Mesodermal cell (in vitro differentiated cells): ENCODE measurements around the gene CA10.

Source experiments
- H3K27ac ChIP-seq: 2 replicates; pipeline ENCODE4 v1.7.0; 2013; ENCODE audit warnings: mild to moderate bottlenecking, low read depth, low read length, moderate library complexity; ENCODE audit not compliant: severe bottlenecking
- H3K36me3 ChIP-seq: 2 replicates; pipeline ENCODE4 v1.7.1; 2013; ENCODE audit warnings: mild to moderate bottlenecking, low read length, moderate library complexity; ENCODE audit not compliant: control insufficient read depth, insufficient read depth
- H3K4me1 ChIP-seq: one replicate; pipeline ENCODE4 v1.7.1; 2013; ENCODE audit warnings: mild to moderate bottlenecking, low read length; ENCODE audit not compliant: insufficient read depth, control insufficient read depth, poor library complexity, severe bottlenecking
- H3K4me3 ChIP-seq: 2 replicates; pipeline ENCODE4 v1.7.0; 2013; ENCODE audit warnings: low read length, control low read depth, mild to moderate bottlenecking; ENCODE audit not compliant: insufficient read depth, poor library complexity, severe bottlenecking; ENCODE audit errors: extremely low read depth
- H3K9me3 ChIP-seq: 2 replicates; pipeline ENCODE4 v1.7.1; 2013; ENCODE audit warnings: mild to moderate bottlenecking, low read length, moderate library complexity; ENCODE audit not compliant: control insufficient read depth
- WGBS, 2 experiments: methylation state at CpG; one replicate each; pipeline ENCODE4 v1.1.5; 2013; ENCODE audit warnings: missing lambda C conversion rate in 2 of 2; ENCODE audit not compliant: insufficient coverage in 2 of 2; 5-methylcytosine and 5-hydroxymethylcytosine counted together

CA10 gene

GRCh38 chr17:51770027-51770759, 388.3 kb downstream of the CA10 start:
- WGBS, 2 experiments = 100% methylated on average over 1 of the region's 5 CpGs; no CpG with 5 or more reads in 1 of the 2 experiments
- Histone ChIP-seq H3K27ac (no peak overlapping the region), H3K9me3 (no peaks in the 10 kb centered on the region), H3K36me3 (no peaks in the 10 kb centered on the region), H3K4me1 (no peaks in the 10 kb centered on the region), H3K4me3 (no peak overlapping the region)

GRCh38 chr17:51769231-51769630, 389.3 kb downstream of the CA10 start:
- WGBS, 2 experiments = 75 to 78% methylated on average over 2 of the region's 2 CpGs
- Histone ChIP-seq H3K4me1 (no peaks in the 10 kb centered on the region), H3K9me3 (no peaks in the 10 kb centered on the region), H3K36me3 (no peaks in the 10 kb centered on the region), H3K4me3 (no peak overlapping the region), H3K27ac (no peak overlapping the region)

- Histone ChIP-seq H3K9me3 (no peaks in the 10 kb centered on the region), H3K4me1 (no peaks in the 10 kb centered on the region), H3K36me3 (no peaks in the 10 kb centered on the region), H3K27ac (no peak overlapping the region), H3K4me3 (no peak overlapping the region)
- 75 to 88% methylated on average over 1 of the region's 2 CpGs for WGBS, 2 experiments
Measured at GRCh38 chr17:51768706-51769105, 389.8 kb downstream of the CA10 start.

- no CpG with 5 or more reads among the region's 1 CpG for WGBS, 2 experiments
- no peak overlapping the region for H3K4me3 ChIP-seq
- H3K4me1 ChIP-seq = no peaks in the 10 kb centered on the region
- H3K9me3 ChIP-seq = no peaks in the 10 kb centered on the region
- no peak overlapping the region for H3K27ac ChIP-seq
- H3K36me3 ChIP-seq = no peaks in the 10 kb centered on the region
Measured at GRCh38 chr17:51767287-51767686, 391.2 kb downstream of the CA10 start.

GRCh38 chr17:51765282-51766135, 393.0 kb downstream of the CA10 start:
- 78 to 88% methylated on average over 5 of the region's 8 CpGs for WGBS, 2 experiments
- H3K9me3 ChIP-seq = no peaks in the 10 kb centered on the region
- no peak overlapping the region for H3K27ac ChIP-seq
- no peaks in the 10 kb centered on the region for H3K4me1 ChIP-seq
- no peaks in the 10 kb centered on the region for H3K36me3 ChIP-seq
- H3K4me3 ChIP-seq = no peak overlapping the region

GRCh38 chr17:51764387-51764971, 394.0 kb downstream of the CA10 start:
- Histone ChIP-seq H3K9me3 (no peaks in the 10 kb centered on the region), H3K27ac (no peak overlapping the region), H3K36me3 (no peaks in the 10 kb centered on the region), H3K4me3 (no peak overlapping the region), H3K4me1 (no peaks in the 10 kb centered on the region)
- 0 to 4% methylated on average over 3 of the region's 4 CpGs for WGBS, 2 experiments

GRCh38 chr17:51763058-51763457, 395.5 kb downstream of the CA10 start:
- Histone ChIP-seq H3K36me3 (no peaks in the 10 kb centered on the region), H3K9me3 (no peaks in the 10 kb centered on the region), H3K4me3 (no peak overlapping the region), H3K4me1 (no peaks in the 10 kb centered on the region), H3K27ac (no peak overlapping the region)
- no CpG with 5 or more reads among the region's 3 CpGs for WGBS, 2 experiments

GRCh38 chr17:51761105-51761504, 397.4 kb downstream of the CA10 start:
- Histone ChIP-seq H3K27ac (no peak overlapping the region), H3K4me1 (no peaks in the 10 kb centered on the region), H3K36me3 (no peaks in the 10 kb centered on the region), H3K4me3 (no peak overlapping the region), H3K9me3 (no peaks in the 10 kb centered on the region)
- WGBS, 2 experiments = 80% methylated on average over 1 of the region's 1 CpG; no CpG with 5 or more reads in 1 of the 2 experiments

- WGBS, 2 experiments = no CpG with 5 or more reads among the region's 1 CpG
Measured at GRCh38 chr17:51759260-51759659, 399.3 kb downstream of the CA10 start.

GRCh38 chr17:51751072-51751471, 407.4 kb downstream of the CA10 start:
- no peaks in the 10 kb centered on the region for H3K36me3 ChIP-seq
- no peak overlapping the region for H3K4me3 ChIP-seq
- no CpG with 5 or more reads among the region's 1 CpG for WGBS, 2 experiments
- peaks cover 3% of the 10 kb centered on the region for H3K4me1 ChIP-seq
- no peak overlapping the region for H3K27ac ChIP-seq
- no peaks in the 10 kb centered on the region for H3K9me3 ChIP-seq

More at GRCh38 chr17:51759260-51759659, 399.3 kb downstream of the CA10 start:
- no peaks in the 10 kb centered on the region for H3K4me1 ChIP-seq
- no peaks in the 10 kb centered on the region for H3K36me3 ChIP-seq
- no peaks in the 10 kb centered on the region for H3K9me3 ChIP-seq
- no peak overlapping the region for H3K27ac ChIP-seq
- no peak overlapping the region for H3K4me3 ChIP-seq
